22Rv1 (cell line): ENCODE measurements around the gene MYADML2.

ENCODE experiments used
- ZFX ChIP-seq: fragments of 450-650 bp; IDR thresholded peaks from 2 replicates; pipeline ENCODE4 v1.6.1; 2017; ENCODE audit warnings: antibody characterized with exemption, borderline replicate concordance
- TF ChIP-seq, protein P1 (sequence below): fragments of 450-650 bp; IDR thresholded peaks from 2 replicates; pipeline ENCODE4 v1.5.1; 2017; ENCODE audit warnings: mild to moderate bottlenecking

DNA sequence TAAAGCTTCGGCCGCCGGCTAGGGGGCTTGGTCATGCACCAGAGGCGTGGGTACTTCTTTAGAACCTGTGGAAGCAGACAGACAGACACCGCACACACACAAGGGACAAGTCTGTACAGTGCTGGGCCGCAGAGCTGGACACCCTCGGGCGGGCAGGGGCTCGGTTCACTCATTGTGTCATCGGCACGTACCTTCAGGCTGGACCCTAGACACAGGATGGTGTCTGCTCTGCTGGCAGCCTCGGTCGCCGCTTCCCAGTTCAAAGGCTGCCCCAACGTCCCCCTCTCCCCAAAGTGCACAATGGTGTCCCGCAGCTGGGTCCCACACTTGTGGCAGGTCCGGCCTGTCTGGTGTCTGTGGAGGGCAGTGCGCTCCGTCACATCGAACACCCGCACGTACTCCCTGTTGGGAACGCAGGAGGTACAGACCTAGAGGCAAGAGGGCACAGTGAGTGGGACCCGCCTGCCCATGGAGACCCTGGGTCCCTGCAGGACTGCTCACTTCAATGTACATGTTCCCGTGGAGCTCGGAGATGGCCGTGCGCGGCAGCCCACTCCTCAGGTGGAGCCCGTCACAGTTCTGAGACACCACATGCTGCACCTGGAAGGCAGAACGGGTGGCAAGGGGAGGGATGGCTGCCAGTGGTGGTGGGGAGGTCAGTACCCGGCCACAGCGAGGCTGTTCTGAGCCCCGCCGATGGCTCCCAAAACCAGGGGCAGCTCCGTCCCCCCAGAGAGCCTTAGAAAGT is 32.8 kb downstream of the MYADML2 start:
- TF ChIP-seq, protein P1, sequence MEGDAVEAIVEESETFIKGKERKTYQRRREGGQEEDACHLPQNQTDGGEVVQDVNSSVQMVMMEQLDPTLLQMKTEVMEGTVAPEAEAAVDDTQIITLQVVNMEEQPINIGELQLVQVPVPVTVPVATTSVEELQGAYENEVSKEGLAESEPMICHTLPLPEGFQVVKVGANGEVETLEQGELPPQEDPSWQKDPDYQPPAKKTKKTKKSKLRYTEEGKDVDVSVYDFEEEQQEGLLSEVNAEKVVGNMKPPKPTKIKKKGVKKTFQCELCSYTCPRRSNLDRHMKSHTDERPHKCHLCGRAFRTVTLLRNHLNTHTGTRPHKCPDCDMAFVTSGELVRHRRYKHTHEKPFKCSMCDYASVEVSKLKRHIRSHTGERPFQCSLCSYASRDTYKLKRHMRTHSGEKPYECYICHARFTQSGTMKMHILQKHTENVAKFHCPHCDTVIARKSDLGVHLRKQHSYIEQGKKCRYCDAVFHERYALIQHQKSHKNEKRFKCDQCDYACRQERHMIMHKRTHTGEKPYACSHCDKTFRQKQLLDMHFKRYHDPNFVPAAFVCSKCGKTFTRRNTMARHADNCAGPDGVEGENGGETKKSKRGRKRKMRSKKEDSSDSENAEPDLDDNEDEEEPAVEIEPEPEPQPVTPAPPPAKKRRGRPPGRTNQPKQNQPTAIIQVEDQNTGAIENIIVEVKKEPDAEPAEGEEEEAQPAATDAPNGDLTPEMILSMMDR = no peak
- TF ChIP-seq ZFX = no peak
